Measurements from ENCODE around the gene PIEZO2.

The PIEZO2 gene

GRCh38 chr18:10687161-10687925 is 462.0 kb downstream of the PIEZO2 start:
- TF ChIP-seq ZNF530 (tag by site-specific recombination; IDR thresholded peaks at IDR 0.05; ENCODE audit: low read depth), result no peak
- no peak for TF ChIP-seq ZNF701 (tag by site-specific recombination; IDR thresholded peaks at IDR 0.05)
- H3K27ac ChIP-seq (ENCODE audit: extremely low read depth, low read depth, low read length), result no peak overlapping the region
- no peaks in the 10 kb centered on the region for H3K4me1 ChIP-seq (ENCODE audit: control insufficient read depth, insufficient read depth, low read length)
- H3K36me3 ChIP-seq (ENCODE audit: control insufficient read depth in 2 of 2, insufficient read depth in 1 of 2, low read length in 2 of 2), result no peaks in the 10 kb centered on the region
- H3K9me3 ChIP-seq (ENCODE audit: control insufficient read depth, insufficient read depth, low read depth, low read length), result no peaks in the 10 kb centered on the region
- ChIA-PET CTCF (no interaction called here), POLR2A (no interaction called here)
- no peak overlapping the region for H3K4me3 ChIP-seq (ENCODE audit: low read depth, low read length)

- POLR2A ChIA-PET, result no interaction called here
- H3K36me3 ChIP-seq (ENCODE audit: control insufficient read depth in 2 of 2, insufficient read depth in 1 of 2, low read length in 2 of 2), result no peaks in the 10 kb centered on the region
- H3K4me1 ChIP-seq (ENCODE audit: control insufficient read depth, insufficient read depth, low read length), result no peaks in the 10 kb centered on the region
- no peak overlapping the region for H3K27ac ChIP-seq (ENCODE audit: extremely low read depth, low read depth, low read length)
- no peaks in the 10 kb centered on the region for H3K9me3 ChIP-seq (ENCODE audit: control insufficient read depth, insufficient read depth, low read depth, low read length)
- no peak overlapping the region for H3K4me3 ChIP-seq (ENCODE audit: low read depth, low read length)
- no peak for TF ChIP-seq ZNF274 (IDR thresholded peaks at IDR 0.05; ENCODE audit: low read length)
- no peak for TF ChIP-seq ZNF274 (tag by site-specific recombination; IDR thresholded peaks at IDR 0.05; ENCODE audit: borderline replicate concordance)
- TF ChIP-seq ZEB2 (tag by site-specific recombination; IDR thresholded peaks at IDR 0.05), result no peak
- TF ChIP-seq ZNF670 (tag by site-specific recombination; IDR thresholded peaks at IDR 0.05; ENCODE audit: low read depth), result no peak
- TF ChIP-seq ZNF426 (tag by site-specific recombination; IDR thresholded peaks at IDR 0.05), result no peak
- TF ChIP-seq ZNF623 (tag by site-specific recombination; IDR thresholded peaks at IDR 0.05), result no peak
- no peak for TF ChIP-seq ZNF10 (tag by site-specific recombination; IDR thresholded peaks at IDR 0.05)
- TF ChIP-seq ZNF837 (tag by site-specific recombination; IDR thresholded peaks at IDR 0.05), result no peak
- no peak for TF ChIP-seq ZNF530 (tag by site-specific recombination; IDR thresholded peaks at IDR 0.05; ENCODE audit: low read depth)
- no peak for TF ChIP-seq MYNN (tag by site-specific recombination; IDR thresholded peaks at IDR 0.05; ENCODE audit: borderline replicate concordance)
- no peak for TF ChIP-seq TCF7L2 (IDR thresholded peaks at IDR 0.05; ENCODE audit: borderline replicate concordance, low read depth, low read length)
- TF ChIP-seq TSHZ1 (tag by site-specific recombination; IDR thresholded peaks at IDR 0.05; ENCODE audit: borderline replicate concordance), result no peak
- no peak for TF ChIP-seq PATZ1 (tag by site-specific recombination; IDR thresholded peaks at IDR 0.05)
- no peak for TF ChIP-seq KLF8 (tag by site-specific recombination; IDR thresholded peaks at IDR 0.05)
- TF ChIP-seq SP2 (tag by site-specific recombination; IDR thresholded peaks at IDR 0.05), result no peak
- TF ChIP-seq HOXC10 (CRISPR knock-in tag; IDR thresholded peaks at IDR 0.05), result no peak
- CTCF ChIA-PET, result no interaction called here
These were observed 463.1 kb downstream of the PIEZO2 start for GRCh38 chr18:10686308-10686707.

GRCh38 chr18:10685484-10685883 is 463.9 kb downstream of the PIEZO2 start:
- TF ChIP-seq ZBTB21 (tag by site-specific recombination; IDR thresholded peaks at IDR 0.05), result no peak
- Histone ChIP-seq H3K9me3 (ENCODE audit: control insufficient read depth, insufficient read depth, low read depth, low read length) (no peaks in the 10 kb centered on the region), H3K27ac (ENCODE audit: extremely low read depth, low read depth, low read length) (no peak overlapping the region), H3K4me1 (ENCODE audit: control insufficient read depth, insufficient read depth, low read length) (no peaks in the 10 kb centered on the region), H3K4me3 (ENCODE audit: low read depth, low read length) (no peak overlapping the region), H3K36me3 (ENCODE audit: control insufficient read depth in 2 of 2, insufficient read depth in 1 of 2, low read length in 2 of 2) (no peaks in the 10 kb centered on the region)
- CTCF ChIA-PET, result no interaction called here
- POLR2A ChIA-PET, result no interaction called here
